Ishikawa (cell line): Measurements from ENCODE around the gene COL6A6.

Source experiments
- CEBPB ChIP-seq: IDR thresholded peaks from 2 replicates; pipeline ENCODE4 v1.6.1; 2012
- CREB1 ChIP-seq: IDR thresholded peaks from 2 replicates; pipeline ENCODE4 v1.6.1; 2012; ENCODE audit warnings: low read depth
- EGR1 ChIP-seq: IDR thresholded peaks from 2 replicates; pipeline ENCODE4 v1.6.1; 2012
- EP300 ChIP-seq: IDR thresholded peaks from 2 replicates; pipeline ENCODE4 v1.6.1; 2012; ENCODE audit warnings: borderline replicate concordance
- TAF1 ChIP-seq: IDR thresholded peaks from 2 replicates; pipeline ENCODE4 v1.6.1; 2012; ENCODE audit warnings: low read depth, mild to moderate bottlenecking
- TCF12 ChIP-seq: IDR thresholded peaks from 2 replicates; pipeline ENCODE4 v1.6.1; 2012; ENCODE audit warnings: low read depth
- ZBTB7A ChIP-seq: IDR thresholded peaks from 2 replicates; pipeline ENCODE4 v1.6.1; 2012; ENCODE audit warnings: low read depth
- TF ChIP-seq, protein P1 (sequence below): IDR thresholded peaks from 2 replicates; pipeline ENCODE4 v1.6.1; 2012
- TF ChIP-seq, protein P2 (sequence below): IDR thresholded peaks from 2 replicates; pipeline ENCODE4 v1.6.1; 2012
- TF ChIP-seq, protein P3 (sequence below): IDR thresholded peaks from 2 replicates; pipeline ENCODE4 v1.6.1; 2012; ENCODE audit warnings: low read depth, mild to moderate bottlenecking

GRCh38 chr3:130491431-130491830 lies 25.5 kb upstream of the COL6A6 start:
- TF ChIP-seq, protein P1, sequence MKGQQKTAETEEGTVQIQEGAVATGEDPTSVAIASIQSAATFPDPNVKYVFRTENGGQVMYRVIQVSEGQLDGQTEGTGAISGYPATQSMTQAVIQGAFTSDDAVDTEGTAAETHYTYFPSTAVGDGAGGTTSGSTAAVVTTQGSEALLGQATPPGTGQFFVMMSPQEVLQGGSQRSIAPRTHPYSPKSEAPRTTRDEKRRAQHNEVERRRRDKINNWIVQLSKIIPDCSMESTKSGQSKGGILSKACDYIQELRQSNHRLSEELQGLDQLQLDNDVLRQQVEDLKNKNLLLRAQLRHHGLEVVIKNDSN, result no peak
- TF ChIP-seq, protein P2, sequence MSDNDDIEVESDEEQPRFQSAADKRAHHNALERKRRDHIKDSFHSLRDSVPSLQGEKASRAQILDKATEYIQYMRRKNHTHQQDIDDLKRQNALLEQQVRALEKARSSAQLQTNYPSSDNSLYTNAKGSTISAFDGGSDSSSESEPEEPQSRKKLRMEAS, result no peak
- no peak for TF ChIP-seq CREB1
- no peak for TF ChIP-seq CEBPB
- TF ChIP-seq ZBTB7A, result no peak
- no peak for TF ChIP-seq TCF12
- no peak for TF ChIP-seq TAF1
- no peak for TF ChIP-seq EGR1
- no peak for TF ChIP-seq EP300
- TF ChIP-seq, protein P3, sequence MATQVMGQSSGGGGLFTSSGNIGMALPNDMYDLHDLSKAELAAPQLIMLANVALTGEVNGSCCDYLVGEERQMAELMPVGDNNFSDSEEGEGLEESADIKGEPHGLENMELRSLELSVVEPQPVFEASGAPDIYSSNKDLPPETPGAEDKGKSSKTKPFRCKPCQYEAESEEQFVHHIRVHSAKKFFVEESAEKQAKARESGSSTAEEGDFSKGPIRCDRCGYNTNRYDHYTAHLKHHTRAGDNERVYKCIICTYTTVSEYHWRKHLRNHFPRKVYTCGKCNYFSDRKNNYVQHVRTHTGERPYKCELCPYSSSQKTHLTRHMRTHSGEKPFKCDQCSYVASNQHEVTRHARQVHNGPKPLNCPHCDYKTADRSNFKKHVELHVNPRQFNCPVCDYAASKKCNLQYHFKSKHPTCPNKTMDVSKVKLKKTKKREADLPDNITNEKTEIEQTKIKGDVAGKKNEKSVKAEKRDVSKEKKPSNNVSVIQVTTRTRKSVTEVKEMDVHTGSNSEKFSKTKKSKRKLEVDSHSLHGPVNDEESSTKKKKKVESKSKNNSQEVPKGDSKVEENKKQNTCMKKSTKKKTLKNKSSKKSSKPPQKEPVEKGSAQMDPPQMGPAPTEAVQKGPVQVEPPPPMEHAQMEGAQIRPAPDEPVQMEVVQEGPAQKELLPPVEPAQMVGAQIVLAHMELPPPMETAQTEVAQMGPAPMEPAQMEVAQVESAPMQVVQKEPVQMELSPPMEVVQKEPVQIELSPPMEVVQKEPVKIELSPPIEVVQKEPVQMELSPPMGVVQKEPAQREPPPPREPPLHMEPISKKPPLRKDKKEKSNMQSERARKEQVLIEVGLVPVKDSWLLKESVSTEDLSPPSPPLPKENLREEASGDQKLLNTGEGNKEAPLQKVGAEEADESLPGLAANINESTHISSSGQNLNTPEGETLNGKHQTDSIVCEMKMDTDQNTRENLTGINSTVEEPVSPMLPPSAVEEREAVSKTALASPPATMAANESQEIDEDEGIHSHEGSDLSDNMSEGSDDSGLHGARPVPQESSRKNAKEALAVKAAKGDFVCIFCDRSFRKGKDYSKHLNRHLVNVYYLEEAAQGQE, result no peak
